VCaP (cell line): ENCODE data around the gene DPCD.

Experiments
- H3K27ac ChIP-seq: fragments of 450-650 bp; 2 replicates; pipeline ENCODE4 v1.5.1; 2017
- TF ChIP-seq, protein P1 (sequence below): fragments of 450-650 bp; conservative IDR thresholded peaks from 2 replicates; pipeline ENCODE4 v1.5.1; 2017; ENCODE audit warnings: mild to moderate bottlenecking, moderate library complexity

DPCD gene

DNA sequence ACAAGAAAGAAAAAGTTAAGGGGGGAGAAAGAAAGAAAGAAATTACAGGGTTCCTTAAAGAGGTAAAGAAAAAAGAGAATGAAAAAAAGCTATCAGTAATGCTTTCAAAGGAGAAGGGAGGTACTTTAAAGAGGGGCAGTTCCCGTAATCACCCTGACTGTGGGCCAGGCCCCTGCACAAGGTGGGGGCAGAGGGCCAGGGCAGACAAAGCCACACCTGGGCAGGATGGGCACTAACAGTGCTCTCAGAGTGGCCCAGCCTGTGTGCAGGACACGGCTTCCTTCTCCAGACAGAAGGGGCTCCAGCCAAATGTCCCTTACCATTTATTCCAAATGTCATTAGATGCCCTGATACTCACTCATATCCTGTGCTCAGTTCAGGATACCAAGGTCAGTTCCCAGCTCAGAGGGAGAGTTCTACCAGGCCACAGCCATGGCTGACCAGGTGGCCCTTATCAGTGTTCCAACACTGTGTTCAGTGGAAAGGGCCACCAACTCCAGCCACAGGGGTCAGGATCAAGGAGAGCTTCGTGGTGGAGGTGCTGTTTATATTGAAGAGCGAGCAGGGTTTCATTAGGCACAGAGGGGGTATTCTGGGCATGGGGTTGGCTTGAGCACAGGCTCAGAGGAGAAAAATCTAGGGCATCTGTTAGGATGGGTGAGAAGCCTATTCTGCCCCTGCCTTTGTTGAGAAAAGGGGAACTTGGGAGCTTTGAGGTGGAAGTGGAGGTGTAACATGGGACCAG, 29.9 kb downstream of the DPCD start:
- peak overlapping the region; percentile 69 for H3K27ac ChIP-seq

DNA sequence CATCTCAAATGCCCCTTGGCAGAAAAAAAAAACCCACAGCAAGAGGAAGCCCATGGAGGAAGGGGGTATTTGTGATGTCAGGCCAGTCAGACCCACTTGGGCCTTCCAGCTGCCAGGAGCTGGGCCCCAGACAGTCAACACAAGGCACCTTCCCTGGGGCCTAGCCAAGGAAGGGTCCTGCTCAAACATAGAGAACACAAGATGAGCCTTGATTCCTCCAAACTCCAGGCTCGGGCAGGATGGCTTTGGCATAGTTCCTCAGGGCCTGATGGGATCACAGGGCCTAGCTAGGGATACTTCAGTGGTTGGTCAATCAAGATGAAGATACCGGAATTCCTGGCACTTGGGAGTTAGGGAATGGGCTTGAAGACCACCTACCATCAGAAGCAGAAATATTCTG, 30.8 kb downstream of the DPCD start:
- 0 out of 2 replicates have a peak overlapping the region, but pooled peaks have one; percentile 69 for H3K27ac ChIP-seq
- TF ChIP-seq, protein P1, sequence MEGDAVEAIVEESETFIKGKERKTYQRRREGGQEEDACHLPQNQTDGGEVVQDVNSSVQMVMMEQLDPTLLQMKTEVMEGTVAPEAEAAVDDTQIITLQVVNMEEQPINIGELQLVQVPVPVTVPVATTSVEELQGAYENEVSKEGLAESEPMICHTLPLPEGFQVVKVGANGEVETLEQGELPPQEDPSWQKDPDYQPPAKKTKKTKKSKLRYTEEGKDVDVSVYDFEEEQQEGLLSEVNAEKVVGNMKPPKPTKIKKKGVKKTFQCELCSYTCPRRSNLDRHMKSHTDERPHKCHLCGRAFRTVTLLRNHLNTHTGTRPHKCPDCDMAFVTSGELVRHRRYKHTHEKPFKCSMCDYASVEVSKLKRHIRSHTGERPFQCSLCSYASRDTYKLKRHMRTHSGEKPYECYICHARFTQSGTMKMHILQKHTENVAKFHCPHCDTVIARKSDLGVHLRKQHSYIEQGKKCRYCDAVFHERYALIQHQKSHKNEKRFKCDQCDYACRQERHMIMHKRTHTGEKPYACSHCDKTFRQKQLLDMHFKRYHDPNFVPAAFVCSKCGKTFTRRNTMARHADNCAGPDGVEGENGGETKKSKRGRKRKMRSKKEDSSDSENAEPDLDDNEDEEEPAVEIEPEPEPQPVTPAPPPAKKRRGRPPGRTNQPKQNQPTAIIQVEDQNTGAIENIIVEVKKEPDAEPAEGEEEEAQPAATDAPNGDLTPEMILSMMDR = no peak

More for the DNA sequence above, 29.9 kb downstream of the DPCD start:
- TF ChIP-seq, protein P1 = no peak

DNA sequence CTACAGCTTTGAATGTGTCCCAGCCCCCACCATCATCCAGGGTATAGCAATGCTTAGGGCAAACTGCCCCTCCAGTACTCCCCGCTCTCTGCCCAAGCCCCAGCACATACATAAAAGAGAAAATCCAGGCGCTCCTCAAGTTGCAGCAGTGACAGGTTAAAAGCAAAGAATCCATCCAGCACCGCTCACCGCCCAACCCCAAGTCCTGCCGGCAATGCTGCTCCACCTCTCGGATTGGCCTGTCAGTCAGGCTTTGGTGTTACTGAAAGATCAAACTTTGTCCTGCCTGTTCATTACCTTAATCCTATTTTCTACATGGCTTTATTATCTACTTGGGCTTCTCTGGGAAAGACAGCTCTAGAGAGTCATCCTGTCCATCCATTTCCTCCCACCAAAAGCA, 31.9 kb downstream of the DPCD start:
- no peak overlapping the region for H3K27ac ChIP-seq
- TF ChIP-seq, protein P1 = no peak

DNA sequence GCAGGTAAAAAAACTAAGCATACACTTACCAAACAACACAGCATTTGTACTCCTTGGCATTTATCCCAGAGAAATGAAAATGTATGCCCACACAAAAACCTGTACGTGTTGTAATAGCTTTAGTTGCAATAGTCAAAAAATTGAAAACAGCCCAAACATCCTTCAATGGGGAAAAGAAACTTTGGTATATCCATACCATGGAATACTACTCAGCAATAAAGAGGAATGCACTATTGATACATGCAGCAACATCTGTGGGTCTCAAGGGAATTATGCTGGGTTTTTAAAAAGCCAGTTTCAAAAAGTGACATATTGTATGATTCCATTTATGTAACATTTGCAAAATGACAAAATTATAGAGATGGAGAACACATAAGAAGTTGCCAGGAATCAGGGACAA, 35.4 kb downstream of the DPCD start:
- TF ChIP-seq, protein P1 = no peak
- no peak overlapping the region for H3K27ac ChIP-seq

DNA sequence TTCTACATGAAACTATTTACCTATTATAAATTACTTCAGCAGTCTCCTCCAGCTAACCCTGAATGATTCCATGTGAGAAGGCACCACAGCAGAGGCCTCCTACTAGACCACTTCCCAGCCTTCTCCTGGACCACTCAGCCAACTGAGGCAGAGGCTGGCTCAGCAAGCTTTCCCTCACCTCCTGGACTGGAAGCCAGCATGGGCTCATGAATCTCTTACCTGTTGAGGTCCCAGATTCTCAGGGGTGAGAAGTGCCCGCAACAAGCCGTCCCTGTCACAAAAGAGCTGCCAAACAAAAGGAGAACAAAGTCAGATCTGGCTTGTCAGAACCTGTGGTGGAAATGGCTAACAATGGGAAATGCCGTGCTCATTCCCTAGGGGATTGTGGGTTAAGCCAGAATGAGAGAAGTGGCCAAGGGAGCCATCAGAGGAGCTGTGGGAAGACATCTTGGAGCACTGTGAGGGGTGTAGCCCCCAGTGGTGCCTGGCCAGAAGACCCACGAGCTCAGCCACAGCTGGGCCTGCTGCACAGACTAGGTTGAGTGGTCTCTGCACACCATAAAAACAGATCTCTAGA, 36.5 kb downstream of the DPCD start:
- TF ChIP-seq, protein P1 = no peak
- H3K27ac ChIP-seq = no peak overlapping the region

DNA sequence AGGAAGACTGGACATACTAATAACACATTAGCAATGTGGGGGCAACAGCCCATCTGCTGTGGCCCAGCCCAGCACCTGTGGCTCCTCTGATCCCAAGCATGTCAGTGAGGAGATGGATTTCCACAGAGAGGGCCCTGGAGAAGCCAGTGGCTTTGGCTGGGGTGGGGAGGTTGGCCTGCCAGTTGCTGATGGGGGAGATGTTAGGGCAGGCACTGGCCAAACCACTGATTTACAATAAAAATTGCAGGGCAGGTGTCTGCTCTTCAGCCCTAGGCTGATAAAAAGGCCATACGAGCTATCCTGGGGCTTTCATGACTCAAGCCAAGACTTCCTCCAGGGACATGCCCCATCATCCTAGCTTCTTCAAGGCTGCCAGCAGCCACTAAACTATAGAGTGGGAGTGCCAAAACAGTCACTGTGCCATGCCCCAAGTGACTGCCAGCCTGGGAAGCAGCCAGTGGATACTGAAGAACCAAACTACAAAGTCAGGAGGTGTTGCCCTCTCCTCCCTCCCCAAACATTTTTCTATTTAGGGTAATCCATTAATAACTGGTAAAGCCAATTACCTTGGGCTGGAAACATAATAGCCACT, 37.8 kb downstream of the DPCD start:
- TF ChIP-seq, protein P1 = no peak

DNA sequence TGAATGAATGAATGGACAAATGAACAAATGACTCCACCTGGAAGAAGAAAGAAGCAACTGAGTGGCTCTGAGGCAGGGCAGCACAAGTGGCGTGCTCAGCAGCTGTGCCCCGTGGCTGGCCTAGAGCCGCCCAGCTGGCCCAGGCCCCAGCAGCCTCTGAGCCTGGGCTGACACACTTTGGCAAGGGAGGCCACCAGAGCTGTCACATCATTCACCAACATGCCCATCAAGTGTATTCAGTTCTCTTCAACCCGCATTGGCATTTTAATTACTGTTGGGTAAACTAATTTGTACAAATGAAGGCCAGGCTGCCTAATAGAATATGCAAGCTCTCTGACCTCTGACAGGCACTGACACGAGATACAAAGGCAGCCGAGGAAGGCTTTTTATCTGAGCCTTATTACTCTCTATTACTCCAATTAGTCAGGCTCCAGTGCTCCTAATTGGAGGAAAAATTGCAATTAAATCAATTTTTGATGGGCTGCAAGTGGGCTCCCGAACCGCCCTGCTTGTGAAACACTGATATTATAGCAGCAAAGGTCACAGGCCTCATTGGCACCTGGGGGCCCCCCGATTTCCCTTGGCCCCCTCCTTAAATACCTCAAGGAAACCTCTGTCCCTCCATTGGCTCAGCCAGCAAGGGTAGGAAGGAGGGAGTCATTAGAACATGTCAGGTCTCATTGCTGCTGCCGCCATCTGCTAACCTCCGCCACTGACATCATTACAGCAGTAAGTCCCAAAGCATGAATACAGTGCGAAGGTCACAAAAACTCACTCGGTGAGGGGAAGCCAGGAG, 41.9 kb downstream of the DPCD start:
- H3K27ac ChIP-seq = no peak overlapping the region
- TF ChIP-seq, protein P1 = no peak

More for the DNA sequence above, 37.8 kb downstream of the DPCD start:
- no peak overlapping the region for H3K27ac ChIP-seq
